Stimulated activated CD8-positive, alpha-beta memory T cell treated with anti-CD3 and anti-CD28 coated beads, Interleukin-15, amount 100 ng/mL, for 24 hours (primary cell): ENCODE results near the gene TBC1D22A.
A peak's percentile ranks its signal among the peaks of the same experiment; 100 is the strongest.

ENCODE experiments used
- DNase-seq: peaks from one replicate; pipeline ENCODE4 v3.0.0-alpha.2; 2020; ENCODE audit warnings: low read depth

TBC1D22A gene

DNA sequence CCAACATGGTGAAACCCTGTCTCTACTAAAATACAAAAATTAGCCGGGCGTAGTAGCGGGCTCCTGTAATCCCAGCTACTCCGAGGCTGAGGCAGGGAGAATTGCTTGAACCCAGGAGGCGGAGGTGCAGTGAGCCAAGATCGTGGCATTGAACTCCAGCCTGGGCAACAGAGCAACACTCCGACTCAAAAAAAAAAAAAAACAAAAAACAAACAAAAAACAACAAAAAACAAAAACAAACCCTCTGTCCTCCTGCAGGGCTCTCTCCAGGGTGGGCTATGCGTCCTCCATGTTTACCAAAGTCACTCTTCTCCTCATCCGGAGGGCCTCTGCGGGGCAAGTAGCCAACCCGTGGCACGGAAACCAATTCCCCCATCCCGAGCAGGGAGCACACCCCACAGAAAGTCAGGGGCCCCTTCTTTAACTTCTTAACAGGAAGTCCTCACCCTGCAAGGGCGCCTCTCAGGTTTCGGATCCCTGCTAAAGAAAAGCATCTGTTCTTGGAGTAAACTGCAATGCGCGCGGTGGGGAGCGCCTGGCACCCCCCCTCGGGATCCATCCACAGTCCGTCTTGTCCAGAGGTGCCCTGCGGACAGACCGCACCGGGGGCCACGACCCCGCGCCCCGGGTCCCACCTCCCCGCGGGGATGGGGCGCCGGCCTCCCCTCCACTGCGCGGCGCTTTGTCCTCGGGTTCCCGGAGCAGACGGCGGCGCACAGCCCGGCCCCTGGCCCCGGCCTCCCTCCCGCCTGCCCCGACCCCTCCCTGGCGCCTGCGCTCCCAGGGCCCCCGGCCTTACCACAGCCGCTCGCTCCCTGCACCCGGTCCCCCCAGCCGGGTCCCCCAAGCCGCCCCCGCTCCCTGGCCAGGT is 25.1 kb upstream of the TBC1D22A start:
- peak; percentile 14 for DNase-seq

DNA sequence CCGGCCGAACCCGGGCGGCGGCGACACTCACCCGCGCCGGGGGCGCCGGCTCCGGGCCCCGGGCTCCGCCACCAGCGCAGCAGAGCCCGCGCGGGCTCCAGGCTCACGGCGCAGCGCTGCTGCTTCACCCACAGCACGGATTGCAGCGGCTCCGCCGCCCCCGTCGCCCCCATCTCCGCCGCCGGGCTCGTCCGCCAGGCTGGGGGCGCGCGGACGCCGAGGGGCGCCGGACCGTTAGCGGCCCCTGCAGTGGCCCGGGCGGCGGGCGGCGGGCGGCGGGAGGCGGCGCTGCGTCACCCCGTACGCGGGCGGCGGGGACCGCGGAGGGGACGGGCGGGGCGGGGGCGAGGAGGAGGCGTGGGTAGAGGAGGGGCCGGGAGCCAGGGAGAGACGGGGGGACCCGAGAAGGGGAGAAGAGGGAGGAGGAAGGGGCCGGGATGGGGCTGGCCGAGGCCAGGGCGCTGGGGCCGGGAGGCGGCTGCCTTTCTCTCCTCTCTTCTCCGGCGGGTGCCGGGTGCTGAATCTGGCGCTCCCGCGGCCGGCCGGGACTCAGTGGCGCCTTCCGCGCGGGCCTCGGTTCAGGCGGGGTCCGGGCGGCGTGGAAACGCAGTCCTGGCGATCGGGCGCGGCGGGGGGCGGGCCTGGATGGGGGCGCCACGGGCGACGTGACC is 24.3 kb upstream of the TBC1D22A start, which contains the start of gene CERK:
Gene CERK (minus strand): TSS at position 277 of the 671 bp plus-strand sequence. CDS start 104 bp downstream, at position 173.
- DNase-seq: peak; percentile 20

DNA sequence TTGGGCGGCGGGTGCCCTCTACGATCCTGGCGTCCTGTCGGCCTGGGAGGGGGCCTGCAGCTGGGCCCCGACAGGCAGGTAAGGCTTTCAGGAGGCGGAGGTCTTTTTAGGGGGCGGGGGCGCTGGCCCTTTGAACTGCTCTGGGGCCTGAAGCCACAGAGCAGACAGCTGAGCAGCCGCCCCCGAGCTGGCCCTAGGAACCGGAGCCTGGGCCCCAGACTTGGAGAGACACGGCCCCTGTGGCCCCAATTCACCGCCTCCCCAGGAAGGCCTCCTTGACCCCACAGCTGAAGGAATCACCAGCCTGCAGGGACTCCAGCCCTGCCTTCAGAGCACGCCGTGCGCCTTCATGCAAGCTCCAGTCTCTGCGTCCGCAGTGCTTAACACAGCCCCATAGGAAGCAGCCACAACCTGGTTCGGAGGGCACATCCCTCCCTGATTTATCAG is 23.8 kb upstream of the TBC1D22A start:
- no peak for DNase-seq

DNA sequence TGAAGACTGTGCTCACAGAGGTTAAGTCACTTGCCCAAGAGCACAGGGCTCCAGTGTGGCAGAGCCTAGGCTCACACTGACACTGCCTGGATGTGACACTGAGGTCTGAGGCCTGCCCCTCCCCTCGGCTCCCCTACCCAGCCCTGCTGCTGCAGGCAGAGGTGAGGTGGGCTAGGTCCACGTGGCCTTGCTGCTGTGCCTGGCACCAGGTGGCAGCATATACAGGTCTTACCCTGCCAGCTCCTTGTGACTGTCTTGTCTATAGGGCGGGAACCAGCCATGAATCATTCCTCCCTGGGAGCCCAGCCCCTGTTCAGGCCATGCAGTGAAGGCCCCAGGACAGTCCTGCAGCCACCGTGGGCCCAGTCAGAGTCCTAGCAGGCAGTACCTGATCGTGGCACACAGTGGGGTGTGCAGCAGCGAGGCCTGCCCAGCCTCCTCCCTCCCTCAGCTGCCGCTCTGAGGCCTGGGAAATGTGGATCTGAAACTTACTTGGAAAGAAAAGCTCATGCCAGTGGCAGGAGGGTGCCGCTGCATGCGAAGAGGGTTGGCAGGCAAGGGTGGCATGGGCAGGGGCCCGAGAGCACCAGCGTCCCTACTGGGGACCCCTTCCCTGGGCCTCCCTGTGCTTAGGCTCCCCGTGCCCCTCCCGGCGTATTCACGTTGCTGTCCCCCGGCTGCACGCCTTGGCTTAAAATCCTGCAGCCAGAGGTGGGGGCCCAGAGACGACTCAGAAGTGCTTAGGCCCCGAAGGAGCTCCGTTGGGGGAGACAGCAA is 23.2 kb upstream of the TBC1D22A start:
- no peak for DNase-seq

DNA sequence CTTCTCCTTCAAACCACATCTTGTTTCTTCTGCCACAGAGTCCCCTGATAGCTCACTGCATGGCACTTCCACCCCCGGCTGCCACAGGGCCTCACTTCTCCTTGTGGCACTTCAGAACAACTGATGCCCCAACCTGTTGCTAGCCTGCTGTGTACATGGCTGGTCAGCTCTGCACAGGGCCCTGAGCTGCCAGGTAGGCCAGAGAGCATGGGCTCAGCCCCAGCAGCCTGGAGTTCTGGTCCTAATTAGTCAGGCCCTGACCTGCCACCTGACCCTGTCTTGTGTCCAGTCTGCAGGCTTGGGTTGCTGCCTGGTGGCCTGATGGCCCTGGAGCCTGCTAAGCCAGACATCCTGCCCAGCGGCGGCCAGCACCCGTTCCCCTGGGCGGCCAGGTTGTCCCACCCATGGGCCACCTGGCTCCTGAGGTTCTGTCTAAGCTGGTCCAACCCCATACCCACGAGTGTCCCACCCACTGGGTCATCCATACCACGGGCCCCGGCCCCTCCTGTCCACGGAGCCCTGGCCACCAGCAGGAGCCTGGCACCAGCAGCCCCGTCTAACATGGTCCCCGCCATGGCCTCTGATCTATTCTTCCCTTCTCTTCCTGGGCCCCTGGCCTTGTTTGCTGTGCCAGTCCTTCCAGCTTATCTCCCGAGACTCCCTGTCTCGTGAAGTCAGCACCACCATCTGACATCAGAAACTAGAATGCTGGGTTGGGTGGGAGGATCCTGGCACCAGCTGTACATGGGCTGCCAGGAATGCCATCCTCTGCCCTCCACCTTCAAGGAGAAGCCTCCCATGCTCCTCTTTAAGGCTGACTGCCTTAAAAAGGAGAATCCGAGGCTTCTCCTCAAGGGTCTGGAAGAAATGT is 21.3 kb upstream of the TBC1D22A start:
- DNase-seq: no peak

DNA sequence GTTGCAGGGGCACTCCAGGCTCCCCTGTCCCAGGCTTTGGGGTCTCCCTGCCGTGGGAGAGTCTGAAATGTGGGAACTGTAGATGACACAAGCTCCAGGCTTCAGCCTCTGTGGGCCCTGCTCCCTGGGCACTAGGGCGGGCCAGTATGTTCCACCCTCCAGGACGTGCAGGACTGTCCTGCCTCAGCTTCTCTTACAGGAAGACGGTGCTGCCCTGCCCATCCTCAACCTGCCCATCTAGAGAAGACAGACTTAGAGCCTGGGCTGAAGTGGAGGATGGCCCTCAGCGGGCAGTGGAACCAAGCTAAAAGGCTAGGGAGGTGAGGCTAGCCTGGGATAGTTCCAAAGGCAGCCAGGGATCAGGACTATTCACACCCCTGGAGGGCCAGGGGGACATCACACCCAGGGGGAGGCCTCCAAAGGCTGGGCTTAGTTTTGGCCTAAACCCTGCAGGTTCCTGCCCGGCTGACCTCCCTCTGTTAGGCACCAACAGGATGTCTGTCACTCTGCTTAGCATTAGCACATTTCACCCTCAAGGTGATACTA is 20.4 kb upstream of the TBC1D22A start:
- no peak for DNase-seq

DNA sequence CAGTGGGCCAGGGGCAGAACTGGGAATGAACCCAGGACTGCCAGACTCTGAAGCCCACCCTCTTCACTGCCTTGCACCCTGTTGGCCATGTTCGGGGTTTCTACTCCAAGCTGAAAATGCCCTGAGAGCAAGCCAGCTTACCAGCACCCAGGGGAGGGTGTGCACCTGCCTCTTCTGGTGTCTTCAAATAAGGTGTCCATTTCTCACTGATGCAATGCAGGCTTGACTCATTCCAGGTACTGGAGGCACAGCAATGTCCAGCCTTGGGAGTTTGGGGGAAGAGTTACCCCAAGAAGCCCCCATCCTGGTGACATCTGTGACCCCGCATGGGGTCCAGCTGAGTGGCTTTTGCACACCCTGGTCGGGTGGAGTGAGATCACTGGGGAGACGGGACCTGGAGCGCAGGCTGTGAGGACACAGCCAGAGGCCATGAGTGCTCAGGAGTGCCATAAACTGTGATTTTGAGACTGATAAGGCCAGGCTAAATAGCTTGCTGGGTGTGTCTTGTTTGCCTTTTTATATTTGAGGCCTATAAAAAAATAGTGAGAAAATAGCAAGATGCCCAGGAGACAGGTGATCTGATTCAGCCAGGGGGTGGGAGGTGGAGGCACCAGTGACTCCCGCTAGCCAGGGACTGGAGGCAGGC is 19.8 kb upstream of the TBC1D22A start:
- no peak for DNase-seq

DNA sequence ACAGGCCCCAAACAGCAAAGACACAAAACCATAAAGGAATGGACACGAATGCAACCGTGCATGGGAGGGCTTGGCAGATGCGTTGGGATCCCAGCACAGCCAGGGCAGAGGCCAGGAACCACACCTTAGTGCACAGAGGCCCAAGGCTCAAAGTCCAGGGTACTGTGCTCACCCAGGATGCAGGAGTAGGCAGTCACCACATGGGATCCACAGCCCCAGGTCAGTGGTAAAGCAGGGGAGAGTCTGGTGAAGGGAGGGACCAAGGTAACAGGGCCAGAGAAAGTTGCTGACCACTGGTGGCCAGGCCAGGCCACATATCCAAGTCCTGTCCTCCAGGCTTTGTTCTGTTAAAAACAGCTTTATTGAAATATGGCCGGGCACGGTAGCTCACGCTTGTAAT is 17.9 kb upstream of the TBC1D22A start:
- DNase-seq: no peak

DNA sequence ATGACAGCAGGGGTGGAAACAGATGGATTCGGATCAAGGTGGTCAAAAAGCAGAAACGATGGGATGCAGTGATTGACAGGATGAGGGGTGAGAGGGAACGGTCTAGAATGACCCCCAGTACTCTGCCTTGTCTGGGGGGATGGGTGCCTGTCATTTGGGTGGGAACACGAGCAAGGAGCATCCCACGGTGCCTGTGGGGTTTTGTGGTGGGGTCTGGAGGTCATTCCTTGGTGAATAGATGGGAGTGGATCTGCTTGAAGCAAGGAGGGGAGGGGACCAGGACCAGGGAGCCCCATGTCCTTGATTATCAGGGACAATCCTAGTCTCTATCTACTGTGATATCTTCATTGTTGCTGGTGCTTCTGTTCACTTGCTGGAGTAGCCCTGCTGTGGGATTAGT is 16.3 kb upstream of the TBC1D22A start:
- no peak for DNase-seq

DNA sequence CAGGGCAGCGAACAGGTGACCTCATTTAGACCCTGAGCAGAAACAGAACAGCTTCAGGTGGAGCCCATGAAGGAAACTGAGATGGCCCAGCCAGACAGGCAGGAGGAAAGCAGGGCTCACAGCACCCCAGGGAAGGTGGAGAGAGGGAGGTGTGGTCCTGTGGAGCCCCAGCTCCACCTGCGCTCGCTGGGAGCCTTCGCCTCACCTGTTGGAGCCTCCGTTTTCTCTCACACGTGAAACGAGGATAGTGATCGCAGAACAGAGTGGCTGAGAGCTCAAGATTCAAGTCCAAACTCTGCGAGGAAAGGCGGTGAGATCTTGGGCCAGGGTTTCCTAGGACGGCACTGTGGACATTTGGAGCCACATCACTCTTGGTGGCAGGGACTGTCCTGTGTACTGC is 15.8 kb upstream of the TBC1D22A start:
- no peak for DNase-seq

DNA sequence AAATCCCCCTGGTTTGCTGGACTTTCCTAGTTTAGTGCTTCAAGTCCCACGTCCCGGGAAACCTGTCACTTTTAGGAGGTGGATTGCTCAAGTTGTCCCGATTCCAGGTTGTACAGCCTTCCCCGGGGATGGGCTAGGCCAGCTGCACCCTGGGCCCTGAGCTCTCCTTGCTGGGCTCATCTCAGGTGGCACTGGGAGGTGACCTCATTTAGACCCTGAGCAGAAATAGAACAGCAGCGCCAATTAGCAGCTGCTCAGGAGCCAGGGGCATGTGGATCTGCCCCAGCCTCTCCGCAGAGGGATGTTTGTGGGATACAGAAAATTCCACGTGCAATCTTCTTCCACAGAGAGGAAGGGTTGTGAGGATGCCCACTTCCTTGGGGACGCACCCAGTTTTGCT is 14.8 kb upstream of the TBC1D22A start:
- no peak for DNase-seq

DNA sequence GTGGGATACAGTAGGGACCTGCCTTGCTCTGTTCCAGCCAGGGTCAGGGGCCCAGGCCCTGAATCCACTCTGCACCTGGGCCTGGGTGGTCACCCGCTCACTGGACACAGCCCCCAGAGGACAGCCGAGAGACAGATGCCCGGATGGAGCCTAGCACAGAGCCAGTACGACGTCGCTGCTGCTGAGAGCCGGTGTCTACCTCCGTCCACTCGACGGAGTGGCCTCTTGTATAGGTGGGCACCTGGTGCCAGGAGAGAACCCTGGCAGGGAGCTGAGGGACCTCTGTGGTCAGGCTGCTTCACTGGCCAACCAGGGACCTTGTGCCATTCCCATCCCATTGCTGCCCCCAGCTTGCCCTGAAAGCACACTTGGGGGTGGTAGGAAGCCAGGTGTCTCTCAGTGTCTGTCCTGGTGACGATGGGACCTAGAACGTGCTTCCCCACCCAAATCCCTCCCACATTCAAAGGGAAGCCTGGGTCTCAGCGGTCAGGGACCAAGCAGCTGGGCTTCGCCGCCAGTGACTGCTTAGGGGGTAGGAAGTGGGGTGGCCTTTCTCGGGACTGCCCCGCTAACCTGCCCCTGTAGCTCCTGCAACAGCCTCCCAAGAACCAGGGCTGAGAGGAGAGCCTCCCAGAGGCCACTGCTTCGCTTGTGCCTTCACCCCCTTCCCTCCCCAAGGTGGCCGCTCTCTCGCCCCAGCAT is 14.1 kb upstream of the TBC1D22A start:
- DNase-seq: no peak

DNA sequence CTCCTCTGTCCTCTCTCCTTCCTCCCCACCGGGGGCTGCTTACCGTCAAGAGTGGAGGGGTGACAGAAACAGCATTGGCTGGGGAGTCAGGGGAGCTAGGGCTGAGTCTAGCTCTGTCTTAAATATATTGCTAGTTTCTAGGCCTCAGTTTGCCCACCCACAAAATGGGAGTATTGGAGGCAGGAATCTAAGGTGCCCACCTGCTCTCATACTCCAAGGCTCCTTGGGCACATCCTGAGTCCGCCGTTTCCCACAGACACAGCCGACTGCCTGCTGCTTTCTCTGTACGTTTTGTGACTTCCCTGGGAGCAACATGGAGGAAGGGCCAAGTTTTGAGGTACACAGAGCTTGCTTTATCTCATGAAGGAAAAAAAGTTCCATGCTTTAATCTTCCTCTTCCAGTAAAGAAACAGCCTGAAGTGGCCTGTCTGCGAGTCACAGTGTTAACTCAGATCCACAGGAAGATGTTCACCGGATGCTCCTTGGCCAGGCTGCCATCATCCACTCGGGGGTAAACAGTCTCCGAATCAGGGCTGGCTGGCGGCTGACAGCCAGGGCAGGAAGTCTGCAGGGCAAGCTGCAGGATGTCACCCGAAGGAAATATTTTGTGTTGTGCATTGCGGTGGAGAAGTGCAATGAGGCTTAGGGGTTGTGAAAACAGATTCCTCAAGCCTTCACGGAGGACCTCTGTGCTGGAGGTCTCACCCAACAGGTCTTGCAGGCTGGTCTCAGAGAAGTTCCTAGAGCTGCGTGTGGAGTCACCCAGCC is 13.4 kb upstream of the TBC1D22A start:
- no peak for DNase-seq

DNA sequence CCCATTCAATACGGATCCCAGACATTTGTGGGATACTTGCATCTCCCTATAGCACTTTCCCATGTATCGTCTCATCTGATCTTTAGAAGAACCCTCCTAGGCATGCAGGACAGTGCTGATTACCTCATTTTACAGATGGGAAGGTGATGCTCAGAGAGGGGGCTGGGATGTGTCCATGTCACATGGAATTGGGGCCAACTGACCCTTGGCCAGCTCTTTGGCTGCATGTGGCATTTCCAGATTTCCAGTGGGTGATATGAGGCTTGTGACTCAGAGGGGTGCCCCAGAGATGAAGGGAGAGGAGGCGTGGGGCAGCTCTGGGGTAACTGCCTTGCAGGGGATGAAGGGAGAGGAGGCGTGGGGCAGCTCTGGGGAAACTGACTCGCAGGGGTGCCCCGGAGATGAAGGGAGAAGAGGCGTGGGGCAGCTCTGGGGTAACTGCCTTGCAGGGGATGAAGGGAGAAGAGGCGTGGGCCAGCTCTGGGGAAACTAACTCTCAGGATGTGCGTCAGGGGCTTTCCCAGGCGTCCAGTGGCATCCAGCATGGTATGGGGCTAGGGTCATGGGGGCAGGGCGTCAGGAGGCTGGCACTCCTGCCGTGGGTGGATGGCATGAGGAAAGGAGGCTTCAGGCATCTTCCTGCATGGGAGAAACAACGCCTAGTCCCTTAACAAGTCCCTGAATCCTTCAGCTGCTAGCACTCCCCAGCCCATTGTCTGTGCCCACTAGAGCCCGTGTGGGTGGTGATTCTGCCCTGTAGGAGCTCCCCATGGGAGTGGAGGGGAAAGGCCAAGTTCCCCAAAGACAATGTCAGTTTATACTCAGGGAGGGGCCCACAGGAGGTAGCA is 12.5 kb upstream of the TBC1D22A start:
- no peak for DNase-seq

DNA sequence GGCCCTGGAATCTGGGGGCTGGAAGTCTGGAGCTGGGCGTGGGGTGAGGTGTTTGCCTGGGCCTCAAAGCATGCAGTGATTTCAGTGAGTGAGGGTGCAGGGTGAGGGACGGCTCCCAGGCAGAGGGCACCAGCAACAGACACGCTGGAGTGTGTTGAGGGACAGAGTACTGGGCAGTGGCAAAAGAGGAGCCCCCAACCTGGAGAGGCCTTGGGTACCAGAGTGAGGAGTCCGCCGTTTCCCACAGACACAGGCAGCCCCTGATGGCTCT is 12.0 kb upstream of the TBC1D22A start:
- DNase-seq: no peak

DNA sequence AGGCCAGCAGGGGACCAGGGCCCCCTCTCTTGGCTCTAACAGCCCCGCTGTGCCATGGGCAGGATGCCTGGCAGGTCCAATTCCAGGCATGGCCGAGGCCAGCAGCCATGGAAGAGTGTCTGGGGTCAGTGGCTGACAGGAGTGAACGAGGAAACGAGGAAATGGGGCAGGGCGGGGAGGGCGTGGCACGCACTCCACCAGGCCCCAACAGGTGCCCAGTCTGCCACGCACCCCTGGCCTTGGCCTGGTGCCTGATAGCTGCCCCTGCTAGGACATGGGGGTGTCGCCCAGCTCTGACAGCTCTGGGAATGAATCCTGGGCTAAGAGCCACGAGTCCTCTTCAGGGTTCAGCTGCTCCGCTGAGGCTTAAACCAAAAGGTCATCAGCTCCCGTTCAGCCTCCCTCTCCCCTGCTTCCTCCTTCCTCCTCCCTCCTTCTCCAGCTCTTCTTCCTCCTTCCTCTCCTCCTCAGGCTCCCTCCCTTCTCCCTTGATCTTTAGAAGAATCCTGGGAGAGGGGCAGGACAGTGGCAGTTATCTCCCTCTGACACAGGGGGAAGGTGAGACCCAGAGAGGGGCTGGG is 11.5 kb upstream of the TBC1D22A start:
- no peak for DNase-seq

DNA sequence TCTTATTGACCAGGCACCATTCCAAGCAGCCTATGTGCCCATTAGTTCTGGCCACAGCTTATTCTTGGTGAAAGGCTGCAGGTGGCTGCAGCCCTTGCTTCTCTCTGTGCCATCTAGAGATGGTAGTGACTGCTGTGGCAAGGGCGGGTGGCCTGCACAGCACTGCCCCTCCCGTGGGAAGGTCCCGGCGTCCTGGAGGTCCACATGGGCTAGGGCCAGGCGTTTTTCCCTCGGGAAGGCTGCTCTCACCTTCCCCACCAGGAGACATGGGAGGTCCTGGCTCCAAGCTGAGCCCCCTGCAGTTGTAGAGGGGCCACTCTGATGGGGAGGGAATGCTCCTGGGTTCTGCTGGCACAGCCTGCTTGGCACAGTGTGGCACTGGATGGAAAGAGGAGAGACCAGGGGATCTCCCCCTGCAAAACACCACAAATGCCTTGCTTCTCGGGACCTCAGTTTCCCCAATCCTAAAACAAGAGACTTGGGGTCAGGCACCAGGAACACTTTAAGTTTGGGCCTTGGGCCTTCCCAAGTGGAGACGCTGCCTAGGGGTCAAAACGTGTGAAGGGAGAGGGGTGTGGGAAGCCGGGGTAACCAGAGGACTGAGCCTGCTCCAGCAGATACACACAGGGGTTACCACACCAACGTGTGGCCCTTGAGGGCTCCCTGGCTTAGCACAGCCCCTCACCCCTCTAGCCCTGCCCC is 10.0 kb upstream of the TBC1D22A start:
- no peak for DNase-seq

DNA sequence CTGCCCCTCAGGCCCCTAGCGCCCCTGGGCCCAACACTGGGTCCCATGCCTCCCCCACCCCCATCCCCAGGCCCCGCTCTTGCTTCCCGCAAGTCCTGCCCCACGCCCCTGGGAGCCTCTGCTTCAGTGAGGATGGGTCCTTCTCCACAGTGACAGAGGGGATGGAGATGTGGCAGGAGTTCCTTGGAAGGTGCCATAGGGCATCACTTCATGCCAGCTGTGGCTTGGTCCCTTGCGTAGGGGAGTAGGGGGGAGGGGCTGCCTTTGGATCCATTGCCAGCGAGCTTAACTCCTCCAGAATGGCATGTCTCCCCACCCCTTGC is 9.5 kb upstream of the TBC1D22A start:
- no peak for DNase-seq
